ENCODE data around the gene FANCB. TPM values are rescaled to one million over a fixed set of nuclear protein-coding genes. Genes with fewer than 3 reads are reported as not detected.

Gene FANCB
- total RNA-seq, 1 donor from 2014 or later = 17.0 TPM

- Mint-ChIP-seq H3K36me3 (ENCODE audit: low read depth) (peaks cover 9% of the 10 kb centered on the region), H3K27me3 (ENCODE audit: insufficient read depth) (no peaks in the 10 kb centered on the region), H3K4me1 (ENCODE audit: low read depth) (peaks cover 16% of the 10 kb centered on the region), H3K4me3 (no peak overlapping the region), H3K9me3 (no peaks in the 10 kb centered on the region), H3K27ac (no peak overlapping the region)
- intact Hi-C loops (cut with micrococcal nuclease) = loop anchor here (1.0 kb wide), 1 partner anchor 15 kb away; no protein-coding TSS in a partner anchor
- no peak for DNase-seq (ENCODE audit: low spot score)
Measured at GRCh38 chrX:14884714-14885113, 11.8 kb upstream of the FANCB start.

- Mint-ChIP-seq H3K4me3 (no peak overlapping the region), H3K4me1 (ENCODE audit: low read depth) (peaks cover 16% of the 10 kb centered on the region), H3K36me3 (ENCODE audit: low read depth) (peaks cover 9% of the 10 kb centered on the region), H3K27ac (peak overlapping the region; percentile 82), H3K9me3 (no peaks in the 10 kb centered on the region), H3K27me3 (ENCODE audit: insufficient read depth) (no peaks in the 10 kb centered on the region)
- DNase-seq (ENCODE audit: low spot score) = no peak
- intact Hi-C loops (cut with micrococcal nuclease) = loop anchor here (1.0 kb wide), 1 partner anchor 15 kb away; no protein-coding TSS in a partner anchor
Measured at GRCh38 chrX:14883826-14884225, 11.0 kb upstream of the FANCB start.

- Mint-ChIP-seq H3K4me1 (ENCODE audit: low read depth) (peaks cover 5% of the 10 kb centered on the region), H3K27me3 (ENCODE audit: insufficient read depth) (no peaks in the 10 kb centered on the region), H3K36me3 (ENCODE audit: low read depth) (peaks cover 5% of the 10 kb centered on the region), H3K4me3 (no peak overlapping the region), H3K9me3 (no peaks in the 10 kb centered on the region), H3K27ac (peak overlapping the region; percentile 14)
- DNase-seq (ENCODE audit: low spot score) = no peak
- intact Hi-C loops (cut with micrococcal nuclease) = loop anchor here (5.0 to 10.0 kb wide), 3 partner anchors 369 to 1839 kb away; partner anchors contain the start of genes CTPS2 and SYAP1
Measured at GRCh38 chrX:14875624-14876023, 2.8 kb upstream of the FANCB start.

- intact Hi-C loops (cut with micrococcal nuclease) = loop anchor here (1.0 to 10.0 kb wide), 14 partner anchors 26 to 1841 kb away; partner anchors contain the start of genes CA5B, CTPS2, GEMIN8 and OFD1
- H3K9me3 Mint-ChIP-seq = no peaks in the 10 kb centered on the region
- H3K27me3 Mint-ChIP-seq (ENCODE audit: insufficient read depth) = no peaks in the 10 kb centered on the region
- peak overlapping the region; percentile 84 for H3K4me3 Mint-ChIP-seq
- no peak for DNase-seq (ENCODE audit: low spot score)
- H3K36me3 Mint-ChIP-seq (ENCODE audit: low read depth) = peaks cover 7% of the 10 kb centered on the region
- H3K4me1 Mint-ChIP-seq (ENCODE audit: low read depth) = peaks cover 11% of the 10 kb centered on the region
- H3K27ac Mint-ChIP-seq = peak overlapping the region; percentile 73
Measured at GRCh38 chrX:14873676-14874049, 794 bp upstream of the FANCB start.

DNA sequence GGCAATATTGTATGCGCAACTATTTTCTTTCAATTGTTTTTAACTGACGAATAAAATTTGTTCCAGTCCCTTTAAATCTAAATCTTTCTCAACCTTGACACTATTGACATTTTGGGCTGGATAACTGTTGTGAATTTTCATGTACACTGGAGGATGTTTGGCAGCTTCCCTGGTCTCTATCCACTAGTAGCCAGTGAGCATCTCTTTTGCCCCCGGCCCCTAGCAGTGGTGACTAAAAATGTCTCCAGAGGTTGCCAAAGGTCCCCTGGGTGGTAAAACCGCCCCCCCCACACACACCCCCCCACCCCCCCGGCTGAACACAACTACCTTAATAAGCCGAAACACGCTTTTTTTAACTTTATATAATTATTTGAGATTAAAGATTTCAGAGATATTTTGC is 514 bp downstream of the FANCB start:
- Mint-ChIP-seq H3K27me3 (ENCODE audit: insufficient read depth) (no peaks in the 10 kb centered on the region), H3K4me1 (ENCODE audit: low read depth) (peaks cover 20% of the 10 kb centered on the region), H3K36me3 (ENCODE audit: low read depth) (peaks cover 12% of the 10 kb centered on the region), H3K9me3 (peaks cover 5% of the 10 kb centered on the region), H3K27ac (peak overlapping the region; percentile 81), H3K4me3 (peak overlapping the region; percentile 84)
- intact Hi-C loops (cut with micrococcal nuclease) = loop anchor here (2.0 to 10.0 kb wide), 9 partner anchors 40 to 1842 kb away; partner anchors contain the start of genes CTPS2, GEMIN8, OFD1 and SYAP1
- no peak for DNase-seq (ENCODE audit: low spot score)

DNA sequence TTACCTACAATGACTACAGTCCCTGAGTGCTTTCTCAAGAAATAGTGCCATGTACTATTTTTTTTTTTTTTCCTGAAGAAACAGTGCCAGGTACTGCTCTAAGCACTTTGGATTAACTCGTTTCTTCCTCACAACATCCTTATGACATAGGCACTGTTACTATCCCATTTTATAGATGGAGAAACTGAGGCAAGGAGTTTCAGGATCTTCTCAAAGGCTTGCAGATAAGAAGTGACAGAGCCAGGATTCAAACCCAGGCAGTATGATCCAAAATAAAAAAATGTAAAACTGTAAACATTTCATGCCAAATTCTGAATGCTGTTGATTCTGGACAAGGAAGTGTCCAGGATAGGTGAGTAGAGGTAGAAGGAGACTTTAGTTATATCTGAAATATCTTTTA is 1.1 kb downstream of the FANCB start:
- intact Hi-C loops (cut with micrococcal nuclease) = loop anchor here (2.0 to 10.0 kb wide), 9 partner anchors 41 to 1843 kb away; partner anchors contain the start of genes CTPS2, GEMIN8, OFD1 and SYAP1
- H3K27ac Mint-ChIP-seq = peak overlapping the region; percentile 67
- DNase-seq (ENCODE audit: low spot score) = no peak

GRCh38 chrX:14865201-14865600 is 7.7 kb downstream of the FANCB start:
- peaks cover 21% of the 10 kb centered on the region for H3K36me3 Mint-ChIP-seq (ENCODE audit: low read depth)
- H3K9me3 Mint-ChIP-seq = peaks cover 15% of the 10 kb centered on the region
- peaks cover 14% of the 10 kb centered on the region for H3K4me1 Mint-ChIP-seq (ENCODE audit: low read depth)
- H3K4me3 Mint-ChIP-seq = no peak overlapping the region
- H3K27ac Mint-ChIP-seq = no peak overlapping the region
- no peaks in the 10 kb centered on the region for H3K27me3 Mint-ChIP-seq (ENCODE audit: insufficient read depth)
- no peak for DNase-seq (ENCODE audit: low spot score)
- intact Hi-C loops (cut with micrococcal nuclease) = no loop called here

More for the DNA sequence above, 1.1 kb downstream of the FANCB start:
- peaks cover 15% of the 10 kb centered on the region for H3K36me3 Mint-ChIP-seq (ENCODE audit: low read depth)
- peaks cover 20% of the 10 kb centered on the region for H3K4me1 Mint-ChIP-seq (ENCODE audit: low read depth)
- peaks cover 11% of the 10 kb centered on the region for H3K9me3 Mint-ChIP-seq
- no peaks in the 10 kb centered on the region for H3K27me3 Mint-ChIP-seq (ENCODE audit: insufficient read depth)
- peak overlapping the region; percentile 84 for H3K4me3 Mint-ChIP-seq

- intact Hi-C loops (cut with micrococcal nuclease) = no loop called here
- no peak for DNase-seq (ENCODE audit: low spot score)
- H3K4me3 Mint-ChIP-seq = no peak overlapping the region
- peaks cover 13% of the 10 kb centered on the region for H3K4me1 Mint-ChIP-seq (ENCODE audit: low read depth)
- no peak overlapping the region for H3K27ac Mint-ChIP-seq
- H3K9me3 Mint-ChIP-seq = peaks cover 15% of the 10 kb centered on the region
- peaks cover 21% of the 10 kb centered on the region for H3K36me3 Mint-ChIP-seq (ENCODE audit: low read depth)
- H3K27me3 Mint-ChIP-seq (ENCODE audit: insufficient read depth) = no peaks in the 10 kb centered on the region
Measured at GRCh38 chrX:14864631-14865030, 8.2 kb downstream of the FANCB start.

- no peak for DNase-seq (ENCODE audit: low spot score)
- Mint-ChIP-seq H3K27me3 (ENCODE audit: insufficient read depth) (no peaks in the 10 kb centered on the region), H3K27ac (no peak overlapping the region), H3K36me3 (ENCODE audit: low read depth) (peaks cover 26% of the 10 kb centered on the region), H3K4me3 (no peak overlapping the region), H3K4me1 (ENCODE audit: low read depth) (no peaks in the 10 kb centered on the region), H3K9me3 (no peaks in the 10 kb centered on the region)
- intact Hi-C loops (cut with micrococcal nuclease) = no loop called here
Measured at GRCh38 chrX:14851526-14851925, 21.3 kb downstream of the FANCB start.

DNA sequence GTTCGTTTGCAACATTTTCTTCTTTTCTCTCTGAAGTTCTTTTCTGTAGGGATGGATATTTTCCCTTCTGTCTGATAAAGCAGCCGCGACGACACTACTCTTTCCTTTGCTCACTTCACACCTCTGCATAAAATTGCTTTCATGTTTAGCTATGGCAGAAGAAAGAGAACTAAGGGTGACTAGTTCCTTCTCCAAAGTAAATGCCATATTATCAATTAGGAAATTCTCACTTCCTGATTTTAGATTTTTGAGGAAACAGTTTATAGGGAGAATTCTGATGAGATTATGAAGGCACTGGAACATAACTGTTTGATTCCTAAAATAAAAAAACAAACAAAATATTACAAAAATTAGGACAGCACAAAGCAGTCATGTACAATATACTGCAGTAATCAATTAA is 29.2 kb downstream of the FANCB start:
- H3K27ac Mint-ChIP-seq = no peak overlapping the region
- no peak overlapping the region for H3K4me3 Mint-ChIP-seq
- H3K9me3 Mint-ChIP-seq = no peaks in the 10 kb centered on the region
- intact Hi-C loops (cut with micrococcal nuclease) = no loop called here
- peaks cover 16% of the 10 kb centered on the region for H3K36me3 Mint-ChIP-seq (ENCODE audit: low read depth)
- no peaks in the 10 kb centered on the region for H3K27me3 Mint-ChIP-seq (ENCODE audit: insufficient read depth)
- no peak for DNase-seq (ENCODE audit: low spot score)
- no peaks in the 10 kb centered on the region for H3K4me1 Mint-ChIP-seq (ENCODE audit: low read depth)

- intact Hi-C loops (cut with micrococcal nuclease) = no loop called here
Measured at GRCh38 chrX:14837155-14837554, 35.7 kb downstream of the FANCB start.

DNA sequence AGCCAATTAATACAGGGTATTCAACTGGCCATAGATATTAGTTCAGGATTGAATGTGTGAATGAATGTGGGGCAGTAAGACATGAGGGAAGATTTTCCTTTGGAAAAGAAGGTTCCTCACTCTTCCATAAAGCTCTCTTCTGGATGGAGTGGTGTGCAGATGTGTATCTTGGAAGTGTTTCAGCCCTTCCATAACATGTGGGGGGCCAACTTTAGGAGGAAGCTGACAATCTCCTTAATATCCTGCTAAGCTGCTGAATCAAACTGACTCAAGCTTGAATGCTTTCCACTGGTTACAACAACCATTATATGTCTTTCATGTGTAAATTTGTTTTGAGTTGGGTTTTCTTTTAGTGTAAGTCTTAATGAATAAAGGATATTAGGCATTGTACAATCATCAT is 40.3 kb downstream of the FANCB start:
- Mint-ChIP-seq H3K27ac (no peak overlapping the region), H3K9me3 (peaks cover 7% of the 10 kb centered on the region), H3K4me1 (ENCODE audit: low read depth) (peaks cover 3% of the 10 kb centered on the region), H3K27me3 (ENCODE audit: insufficient read depth) (no peaks in the 10 kb centered on the region), H3K36me3 (ENCODE audit: low read depth) (peaks cover 15% of the 10 kb centered on the region), H3K4me3 (no peak overlapping the region)
- intact Hi-C loops (cut with micrococcal nuclease) = no loop called here
- DNase-seq (ENCODE audit: low spot score) = no peak

More at GRCh38 chrX:14837155-14837554, 35.7 kb downstream of the FANCB start:
- Mint-ChIP-seq H3K27me3 (ENCODE audit: insufficient read depth) (no peaks in the 10 kb centered on the region), H3K4me3 (no peak overlapping the region), H3K4me1 (ENCODE audit: low read depth) (peaks cover 3% of the 10 kb centered on the region), H3K36me3 (ENCODE audit: low read depth) (peaks cover 23% of the 10 kb centered on the region), H3K9me3 (no peaks in the 10 kb centered on the region), H3K27ac (no peak overlapping the region)
- DNase-seq (ENCODE audit: low spot score) = no peak

GRCh38 chrX:14832151-14832550 is 40.7 kb downstream of the FANCB start:
- peaks cover 7% of the 10 kb centered on the region for H3K9me3 Mint-ChIP-seq
- H3K27me3 Mint-ChIP-seq (ENCODE audit: insufficient read depth) = no peaks in the 10 kb centered on the region
- H3K4me3 Mint-ChIP-seq = no peak overlapping the region
- DNase-seq (ENCODE audit: low spot score) = no peak
- peaks cover 15% of the 10 kb centered on the region for H3K36me3 Mint-ChIP-seq (ENCODE audit: low read depth)
- no peak overlapping the region for H3K27ac Mint-ChIP-seq
- intact Hi-C loops (cut with micrococcal nuclease) = no loop called here
- H3K4me1 Mint-ChIP-seq (ENCODE audit: low read depth) = peaks cover 2% of the 10 kb centered on the region

DNA sequence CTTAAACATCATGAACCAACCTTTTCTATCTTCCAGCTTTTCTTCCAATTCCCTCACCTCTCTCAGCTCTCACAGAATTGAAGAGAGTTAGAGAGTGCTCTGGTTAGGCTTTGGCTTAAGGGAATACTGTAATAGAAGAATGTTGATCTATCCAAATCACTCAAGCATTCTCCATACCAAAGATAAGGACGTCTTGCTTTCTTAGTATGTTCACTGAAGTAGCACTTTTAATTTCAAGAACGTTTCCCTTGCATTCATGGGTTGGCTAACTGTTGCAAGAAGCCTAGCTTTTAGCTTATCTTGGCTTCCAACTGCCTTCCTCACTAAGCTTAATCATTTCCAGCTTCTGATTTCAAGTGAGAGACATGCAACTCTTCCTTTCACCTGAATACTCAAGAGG is 43.2 kb downstream of the FANCB start:
- intact Hi-C loops (cut with micrococcal nuclease) = no loop called here
- Mint-ChIP-seq H3K4me1 (ENCODE audit: low read depth) (no peaks in the 10 kb centered on the region), H3K27me3 (ENCODE audit: insufficient read depth) (no peaks in the 10 kb centered on the region), H3K36me3 (ENCODE audit: low read depth) (peaks cover 6% of the 10 kb centered on the region), H3K27ac (no peak overlapping the region), H3K9me3 (peaks cover 7% of the 10 kb centered on the region), H3K4me3 (no peak overlapping the region)
- DNase-seq (ENCODE audit: low spot score) = no peak

Measured in activated T-helper 1 cell treated with anti-CD3 and anti-CD28 coated beads, Interleukin-12 subunit alpha, Interleukin-12 subunit beta, Interleukin-2, Interleukin-4 antibody, amounts not matched to agents 30 ng/mL and 10 ng/mL and 1 ng/mL, durations not matched to agents 14 hours and 24 hours and 36 hours (primary cell).